Sigmoid colon (tissue), 7 donors: ENCODE data around the gene ALG6. TPM values are rescaled to one million over a fixed set of nuclear protein-coding genes. Genes with fewer than 3 reads are reported as not detected.

Source experiments
- DNase-seq: peaks from one replicate; pipeline ENCODE4 v3.0.0-alpha.2; 2019
- H3K27ac ChIP-seq, 4 donors: fragments of 200-600 bp; sonication (generic); one replicate each; pipeline ENCODE4 v1.5.1; 2016 to 2019; ENCODE audit warnings: mild to moderate bottlenecking in 1 of 4
- H3K27me3 ChIP-seq, 3 donors: fragments of 200-600 bp; sonication (generic); one replicate each; pipeline ENCODE4 v1.5.1; 2019; ENCODE audit warnings: mild to moderate bottlenecking in 1 of 3
- H3K36me3 ChIP-seq, 4 donors: fragments of 200-600 bp; sonication (generic); one replicate each; pipeline ENCODE4 v1.5.1; 2016 to 2019
- H3K4me1 ChIP-seq, 4 donors: fragments of 200-600 bp; sonication (generic); one replicate each; pipeline ENCODE4 v1.5.1; 2017 to 2019
- H3K4me3 ChIP-seq, 4 donors: fragments of 200-600 bp; sonication (generic); one replicate each; pipeline ENCODE4 v1.5.1; 2017 to 2019; ENCODE audit warnings: mild to moderate bottlenecking in 2 of 4, moderate library complexity in 1 of 4
- H3K9me3 ChIP-seq, 4 donors: fragments of 200-600 bp in 3 of 4; sonication (generic) in 3 of 4; one replicate each; pipeline versions ENCODE4 v1.5.1 to v1.6.1; 2013 to 2019
- CTCF ChIP-seq, 4 experiments: fragments of 450-650 bp in 3 of 4; fragments of 200-600 bp in 1 of 4; IDR thresholded peaks; one replicate each; pipeline ENCODE4 v1.5.1; 2016 to 2019; ENCODE audit warnings: antibody characterized with exemption in 4 of 4, mild to moderate bottlenecking in 3 of 4, moderate library complexity in 2 of 4
- EP300 ChIP-seq, 4 donors: sonication (generic); formaldehyde crosslinking; IDR thresholded peaks; one replicate each; pipeline ENCODE4 v1.6.1; 2017; ENCODE audit warnings: antibody characterized with exemption in 4 of 4
- POLR2A ChIP-seq, 2 donors: fragments of 450-650 bp; IDR thresholded peaks; one replicate each; pipeline ENCODE4 v1.6.1; 2016; ENCODE audit warnings: antibody characterized with exemption in 2 of 2, mild to moderate bottlenecking in 2 of 2, moderate library complexity in 2 of 2
- POLR2AphosphoS5 ChIP-seq, 4 donors: sonication (generic); formaldehyde crosslinking; IDR thresholded peaks; one replicate each; pipeline ENCODE4 v1.6.1; 2017; ENCODE audit warnings: antibody characterized with exemption in 4 of 4
- WGBS, 2 donors: extraction: QIAGEN DNeasy Blood & Tissue Kit; methylation state at CpG; one replicate each; pipeline ENCODE4 v1.1.7; 2013; 5-methylcytosine and 5-hydroxymethylcytosine counted together
- intact Hi-C: fragments of 100-400 bp; cut with DNase I; formaldehyde crosslinking; loops from one replicate; pipeline ENCODE4 v1.15.1; 2023
- polyA plus RNA-seq, 3 donors: library from polyadenylated mRNA; stranded (reverse); fragments of 200-250 nt; gene quantifications; one replicate each; pipeline ENCODE4 v1.2.3, GENCODE V29; 2013
- total RNA-seq, 4 donors: library from RNA; depleted of rRNA; stranded (reverse); fragments of >200 nt; gene quantifications; one replicate each; pipeline ENCODE4 v1.1.0, GENCODE V29; 2016
- donor health status: healthy with polysubstance abuse.
- donor health status: Bipolar disorder and iron deficiency.
- donor health status: healthy.

Gene ALG6
- total and polyA plus RNA-seq, 7 donors, result 3.0 to 11.4 (median 6.3) TPM

GRCh38 chr1:63359561-63359960 lies 7.9 kb upstream of the ALG6 start:
- no peaks in the 10 kb centered on the region for H3K9me3 ChIP-seq
- 92% methylated on average over 5 of the region's 5 CpGs for WGBS, 2 donors
- intact Hi-C loops, result no loop called here
- no peak overlapping the region for H3K4me3 ChIP-seq
- TF ChIP-seq EP300 (IDR thresholded peaks at IDR 0.05) (no peak), CTCF (IDR thresholded peaks at IDR 0.05) (no peak), POLR2A (IDR thresholded peaks at IDR 0.05) (no peak), POLR2AphosphoS5 (IDR thresholded peaks at IDR 0.05) (no peak)
- no peaks in the 10 kb centered on the region for H3K36me3 ChIP-seq
- H3K27ac ChIP-seq, result no peak overlapping the region
- peaks cover 0 to 2% (median 0%) of the 10 kb centered on the region in 3 donors for H3K27me3 ChIP-seq
- no peak for DNase-seq
- no peaks in the 10 kb centered on the region for H3K4me1 ChIP-seq

- intact Hi-C loops, result loop anchor here (10.0 kb wide), 1 partner anchor 927 kb away; the partner anchor contains the start of gene USP1
- TF ChIP-seq POLR2AphosphoS5 (IDR thresholded peaks at IDR 0.05) (no peak), POLR2A (IDR thresholded peaks at IDR 0.05) (no peak), CTCF (IDR thresholded peaks at IDR 0.05) (no peak), EP300 (IDR thresholded peaks at IDR 0.05) (no peak)
- DNase-seq, result no peak
- H3K4me1 ChIP-seq, result peaks cover 0 to 3% (median 1%) of the 10 kb centered on the region in 4 donors
- WGBS, 2 donors, result 25 to 61% methylated on average over 1 of the region's 1 CpG
- no peaks in the 10 kb centered on the region for H3K36me3 ChIP-seq
- H3K9me3 ChIP-seq, result no peaks in the 10 kb centered on the region
- H3K27ac ChIP-seq, result no peak overlapping the region
- H3K27me3 ChIP-seq, result no peaks in the 10 kb centered on the region
- no peak overlapping the region for H3K4me3 ChIP-seq
Observed at GRCh38 chr1:63362073-63362472, 5.4 kb upstream of the ALG6 start.

- no peak for DNase-seq
- H3K4me1 ChIP-seq, result peaks cover 0 to 5% (median 2%) of the 10 kb centered on the region in 4 donors
- H3K4me3 ChIP-seq, result no peak overlapping the region
- TF ChIP-seq POLR2A (IDR thresholded peaks at IDR 0.05) (no peak), CTCF (IDR thresholded peaks at IDR 0.05) (no peak), POLR2AphosphoS5 (IDR thresholded peaks at IDR 0.05) (no peak), EP300 (IDR thresholded peaks at IDR 0.05) (no peak)
- H3K36me3 ChIP-seq, result no peaks in the 10 kb centered on the region
- no peak overlapping the region for H3K27ac ChIP-seq
- 93 to 95% methylated on average over 1 of the region's 1 CpG for WGBS, 2 donors
- H3K27me3 ChIP-seq, result no peaks in the 10 kb centered on the region
- intact Hi-C loops, result loop anchor here (10.0 kb wide), 1 partner anchor 928 kb away; the partner anchor contains the start of gene USP1
- no peaks in the 10 kb centered on the region for H3K9me3 ChIP-seq
Observed at GRCh38 chr1:63362578-63362977, 4.8 kb upstream of the ALG6 start.

GRCh38 chr1:63363014-63363413 lies 4.4 kb upstream of the ALG6 start:
- 93 to 97% methylated on average over 5 of the region's 5 CpGs for WGBS, 2 donors

More at GRCh38 chr1:63363014-63363413, 4.4 kb upstream of the ALG6 start:
- DNase-seq, result no peak
- H3K4me3 ChIP-seq, result no peak overlapping the region
- no peaks in the 10 kb centered on the region for H3K9me3 ChIP-seq
- no peaks in the 10 kb centered on the region for H3K36me3 ChIP-seq
- peaks cover 0 to 7% (median 3%) of the 10 kb centered on the region in 4 donors for H3K4me1 ChIP-seq
- H3K27me3 ChIP-seq, result no peaks in the 10 kb centered on the region
- intact Hi-C loops, result loop anchor here (10.0 kb wide), 1 partner anchor 928 kb away; the partner anchor contains the start of gene USP1
- H3K27ac ChIP-seq, result no peak overlapping the region
- no peak for TF ChIP-seq POLR2AphosphoS5 (IDR thresholded peaks at IDR 0.05)
- no peak for TF ChIP-seq EP300 (IDR thresholded peaks at IDR 0.05)
- TF ChIP-seq CTCF (IDR thresholded peaks at IDR 0.05), result no peak
- TF ChIP-seq POLR2A (IDR thresholded peaks at IDR 0.05), result no peak
